Neural cell (in vitro differentiated cells): Measurements from ENCODE around the gene CNGA3. TPM values are rescaled to one million over a fixed set of nuclear protein-coding genes. Genes with fewer than 3 reads are reported as not detected.

Experiments used
- H2AFZ ChIP-seq: fragments of 200-600, 300-800 bp; sonication (generic), shearing (Covaris generic); 2 replicates; pipeline ENCODE4 v1.6.0; 2014; ENCODE audit warnings: low read depth, mild to moderate bottlenecking, antibody characterized with exemption, low read length, moderate library complexity
- H3F3A ChIP-seq: fragments of 200-600 bp; shearing (Covaris generic); 2 replicates; pipeline ENCODE4 v1.6.1; 2016; ENCODE audit warnings: mild to moderate bottlenecking, moderate library complexity, mixed read lengths, antibody characterized with exemption, low read length; ENCODE audit not compliant: insufficient read depth, poor library complexity, severe bottlenecking
- H3K27ac ChIP-seq: fragments of 200-600, 300-800 bp; sonication (generic), shearing (Covaris generic); 2 replicates; pipeline ENCODE4 v1.5.1; 2014; ENCODE audit warnings: mild to moderate bottlenecking, low read length, moderate library complexity
- H3K27me3 ChIP-seq: fragments of 300-800, 200-600 bp; sonication (generic), shearing (Covaris generic); 2 replicates; pipeline ENCODE4 v1.6.0; 2014; ENCODE audit warnings: mild to moderate bottlenecking, low read depth, low read length, moderate library complexity; ENCODE audit not compliant: insufficient read depth
- H3K36me3 ChIP-seq: fragments of 300-800, 200-600 bp; sonication (generic), shearing (Covaris generic); 2 replicates; pipeline ENCODE4 v1.5.1; 2014; ENCODE audit warnings: mild to moderate bottlenecking, antibody characterized with exemption, low read length, moderate library complexity; ENCODE audit not compliant: insufficient read depth
- H3K4me2 ChIP-seq: fragments of 300-800, 200-600 bp; sonication (generic), shearing (Covaris generic); 2 replicates; pipeline ENCODE4 v1.6.0; 2014; ENCODE audit warnings: mild to moderate bottlenecking, low read length
- H3K4me3 ChIP-seq: fragments of 300-800, 200-600 bp; sonication (generic), shearing (Covaris generic); 2 replicates; pipeline ENCODE4 v1.5.1; 2014; ENCODE audit warnings: mild to moderate bottlenecking, low read length, moderate library complexity
- H3K79me2 ChIP-seq: fragments of 200-600 bp; shearing (Covaris generic); replicated peaks from 2 replicates; pipeline ENCODE4 v1.6.0; 2014; ENCODE audit warnings: mild to moderate bottlenecking, low read length, moderate library complexity; ENCODE audit not compliant: insufficient read depth
- H3K9ac ChIP-seq: fragments of 300-800, 200-600 bp; sonication (generic), shearing (Covaris generic); 2 replicates; pipeline ENCODE4 v1.6.1; 2016; ENCODE audit warnings: mild to moderate bottlenecking, low read length, mixed read lengths
- H3K9me2 ChIP-seq: fragments of 200-600 bp; shearing (Covaris generic); 2 replicates; pipeline ENCODE4 v1.6.1; 2016; ENCODE audit warnings: mild to moderate bottlenecking, low read length, mixed read lengths; ENCODE audit not compliant: insufficient read depth
- H3K9me3 ChIP-seq: fragments of 200-600, 300-800 bp; sonication (generic), shearing (Covaris generic); 2 replicates; pipeline ENCODE4 v1.6.1; 2016; ENCODE audit warnings: mild to moderate bottlenecking, mixed run types, low read length, moderate library complexity, mixed read lengths
- H4K20me1 ChIP-seq: fragments of 200-600 bp; shearing (Covaris generic); 2 replicates; pipeline ENCODE4 v1.6.1; 2016; ENCODE audit warnings: mild to moderate bottlenecking, mixed run types; ENCODE audit not compliant: insufficient read depth
- EP300 ChIP-seq: fragments of 450-650 bp; conservative IDR thresholded peaks from 2 replicates; pipeline ENCODE4 v1.6.1; 2014; ENCODE audit warnings: antibody characterized with exemption, mild to moderate bottlenecking, moderate library complexity; ENCODE audit not compliant: poor library complexity, severe bottlenecking
- EZH2 ChIP-seq: fragments of 200-600, 300-800 bp; shearing (Covaris generic), sonication (generic); IDR thresholded peaks from 2 replicates; pipeline ENCODE4 v1.6.1; 2014; ENCODE audit warnings: antibody characterized with exemption, low read length, borderline replicate concordance, mild to moderate bottlenecking; ENCODE audit not compliant: insufficient read depth, poor library complexity, severe bottlenecking
- MXI1 ChIP-seq: fragments of 450-650 bp; conservative IDR thresholded peaks from 2 replicates; pipeline ENCODE4 v1.6.1; 2014; ENCODE audit warnings: antibody characterized with exemption, mild to moderate bottlenecking; ENCODE audit not compliant: poor library complexity, severe bottlenecking
- POLR2AphosphoS5 ChIP-seq: IDR thresholded peaks from 2 replicates; pipeline ENCODE4 v1.6.1; 2012
- RAD21 ChIP-seq: fragments of 450-650 bp; conservative IDR thresholded peaks from 2 replicates; pipeline ENCODE4 v1.6.1; 2014; ENCODE audit warnings: antibody characterized with exemption, mild to moderate bottlenecking, moderate library complexity
- REST ChIP-seq: IDR thresholded peaks from 2 replicates; pipeline ENCODE4 v1.6.1; 2012; ENCODE audit warnings: borderline replicate concordance
- SMC3 ChIP-seq: fragments of 450-650 bp; conservative IDR thresholded peaks from 2 replicates; pipeline ENCODE4 v1.6.1; 2014; ENCODE audit warnings: antibody characterized with exemption, mild to moderate bottlenecking, moderate library complexity; ENCODE audit not compliant: poor library complexity
- TAF1 ChIP-seq: IDR thresholded peaks from 2 replicates; pipeline ENCODE4 v1.6.1; 2012; ENCODE audit warnings: low read depth
- polyA plus RNA-seq: library from polyadenylated mRNA; depleted of rRNA; stranded (reverse); fragments of >200 nt; gene quantifications from 2 replicates; pipeline ENCODE4 v1.2.3, GENCODE V29; 2014
- TF ChIP-seq, protein P1 (sequence below): fragments of 450-650 bp; IDR thresholded peaks from 2 replicates; pipeline ENCODE4 v1.5.1; 2014; ENCODE audit warnings: antibody characterized with exemption, mild to moderate bottlenecking, moderate library complexity; ENCODE audit not compliant: poor library complexity, severe bottlenecking

CNGA3 gene
- polyA plus RNA-seq, 1 donor from 2014 or later: 0.64 TPM

DNA sequence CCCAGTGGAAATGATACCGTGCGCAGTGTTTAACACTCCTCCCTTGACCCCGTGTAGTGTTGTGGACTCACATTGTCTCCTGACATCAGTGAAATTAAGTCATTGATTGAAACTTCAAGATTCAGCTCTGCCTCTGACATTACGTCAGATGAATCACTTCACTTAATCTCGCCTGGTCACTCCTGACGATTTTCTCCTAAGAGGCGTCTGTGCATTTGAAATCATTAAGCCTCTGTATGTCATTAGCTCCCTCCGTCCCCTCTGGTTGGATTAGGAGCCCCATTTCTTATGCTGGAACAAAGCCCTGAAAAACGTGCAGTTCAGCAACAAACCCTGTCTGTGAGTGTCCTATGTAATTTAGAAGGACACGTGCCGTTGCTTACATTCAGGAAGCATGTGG lies 36.7 kb upstream of the CNGA3 start (continued):
- TF ChIP-seq SMC3: no peak
- TF ChIP-seq EP300: no peak

- Histone ChIP-seq H4K20me1 (no peaks in the 10 kb centered on the region), H3K9me3 (no peaks in the 10 kb centered on the region), H3K9ac (no peak overlapping the region), H2AFZ (no peak overlapping the region), H3K79me2 (no peaks in the 10 kb centered on the region), H3K27me3 (no peaks in the 10 kb centered on the region), H3K27ac (no peak overlapping the region), H3F3A (no peaks in the 10 kb centered on the region), H3K4me2 (no peak overlapping the region), H3K9me2 (no peaks in the 10 kb centered on the region), H3K4me3 (no peak overlapping the region), H3K36me3 (no peaks in the 10 kb centered on the region)
- TF ChIP-seq POLR2AphosphoS5: no peak
- TF ChIP-seq EZH2: no peak
- TF ChIP-seq SMC3: no peak
- TF ChIP-seq, protein P1, sequence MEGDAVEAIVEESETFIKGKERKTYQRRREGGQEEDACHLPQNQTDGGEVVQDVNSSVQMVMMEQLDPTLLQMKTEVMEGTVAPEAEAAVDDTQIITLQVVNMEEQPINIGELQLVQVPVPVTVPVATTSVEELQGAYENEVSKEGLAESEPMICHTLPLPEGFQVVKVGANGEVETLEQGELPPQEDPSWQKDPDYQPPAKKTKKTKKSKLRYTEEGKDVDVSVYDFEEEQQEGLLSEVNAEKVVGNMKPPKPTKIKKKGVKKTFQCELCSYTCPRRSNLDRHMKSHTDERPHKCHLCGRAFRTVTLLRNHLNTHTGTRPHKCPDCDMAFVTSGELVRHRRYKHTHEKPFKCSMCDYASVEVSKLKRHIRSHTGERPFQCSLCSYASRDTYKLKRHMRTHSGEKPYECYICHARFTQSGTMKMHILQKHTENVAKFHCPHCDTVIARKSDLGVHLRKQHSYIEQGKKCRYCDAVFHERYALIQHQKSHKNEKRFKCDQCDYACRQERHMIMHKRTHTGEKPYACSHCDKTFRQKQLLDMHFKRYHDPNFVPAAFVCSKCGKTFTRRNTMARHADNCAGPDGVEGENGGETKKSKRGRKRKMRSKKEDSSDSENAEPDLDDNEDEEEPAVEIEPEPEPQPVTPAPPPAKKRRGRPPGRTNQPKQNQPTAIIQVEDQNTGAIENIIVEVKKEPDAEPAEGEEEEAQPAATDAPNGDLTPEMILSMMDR: no peak
- no peak for TF ChIP-seq TAF1
- TF ChIP-seq RAD21: no peak
- no peak for TF ChIP-seq REST
- no peak for TF ChIP-seq MXI1
- no peak for TF ChIP-seq EP300
Observed at GRCh38 chr2:98310010-98310409, 36.2 kb upstream of the CNGA3 start.

- H3F3A ChIP-seq: no peaks in the 10 kb centered on the region
- no peaks in the 10 kb centered on the region for H3K9me3 ChIP-seq
- no peaks in the 10 kb centered on the region for H3K9me2 ChIP-seq
- no peak overlapping the region for H2AFZ ChIP-seq
- no peak overlapping the region for H3K9ac ChIP-seq
- no peaks in the 10 kb centered on the region for H3K79me2 ChIP-seq
- H3K27ac ChIP-seq: no peak overlapping the region
- H3K4me2 ChIP-seq: no peak overlapping the region
- no peak overlapping the region for H3K4me3 ChIP-seq
- no peaks in the 10 kb centered on the region for H4K20me1 ChIP-seq
- H3K27me3 ChIP-seq: no peaks in the 10 kb centered on the region
- no peaks in the 10 kb centered on the region for H3K36me3 ChIP-seq
- TF ChIP-seq EZH2 (no peak), RAD21 (no peak), TAF1 (no peak), SMC3 (no peak), MXI1 (no peak), EP300 (no peak), REST (no peak), POLR2AphosphoS5 (no peak)
- TF ChIP-seq, protein P1: no peak
Observed at GRCh38 chr2:98311090-98311489, 35.2 kb upstream of the CNGA3 start.
